ENCODE measurements around the gene LYRM2. TPM values are rescaled to one million over a fixed set of nuclear protein-coding genes. Genes with fewer than 3 reads are reported as not detected.

Gene LYRM2
- total RNA-seq = 38.5 and 48.6 TPM in 2 replicates
- polyA plus RNA-seq = 66.0 and 66.3 TPM in 2 replicates

- H3K4me3 ChIP-seq = peak within 1 kb of the TSS; percentile 64
- H3K4me1 ChIP-seq (ENCODE audit: insufficient read depth) = peaks cover 17% of the 10 kb centered on the region
- peak within 1 kb of the TSS; percentile 88 for H3K4me2 ChIP-seq
- H3K36me3 ChIP-seq (replicated peaks; ENCODE audit: insufficient read depth, low read depth) = peaks cover 3% of the 10 kb centered on the region
- peaks cover 27% of the 10 kb centered on the region for H3K79me2 ChIP-seq
- H3K9me2 ChIP-seq (replicated peaks; ENCODE audit: insufficient read depth) = no peaks in the 10 kb centered on the region
- no peaks in the 10 kb centered on the region for H3K27me3 ChIP-seq
- no peaks in the 10 kb centered on the region for H4K20me1 ChIP-seq (ENCODE audit: insufficient read depth, poor library complexity, severe bottlenecking)
- H3K27ac ChIP-seq = peak within 1 kb of the TSS; percentile 96
- TF ChIP-seq EZH2phosphoT487 (IDR thresholded peaks at IDR 0.05; ENCODE audit: low read depth, severe bottlenecking, unreplicated experiment) = no peak
- no peak for TF ChIP-seq CTCF (IDR thresholded peaks at IDR 0.05; ENCODE audit: poor library complexity)
- no peak for TF ChIP-seq EZH2 (IDR thresholded peaks at IDR 0.05; ENCODE audit: borderline replicate concordance)
- WGBS (ENCODE audit: low lambda C conversion rate, missing lambda C conversion rate) = 3% methylated on average over 58 of the region's 58 CpGs
- H3K9me3 ChIP-seq (ENCODE audit: low read depth) = no peaks in the 10 kb centered on the region
- DNase-seq (ENCODE audit: low spot score) = peak; percentile 97
- H2AFZ ChIP-seq = peak within 1 kb of the TSS; percentile 75
Measured at GRCh38 chr6:89638320-89639195, at the start of gene LYRM2. LYRM2 (minus strand) TSS chr6:89638747; CDS start chr6:89638716, 31 bp downstream.

GRCh38 chr6:89688328-89688727 lies 49.8 kb upstream of the LYRM2 start:
- Histone ChIP-seq H2AFZ (no peak overlapping the region), H3K79me2 (no peaks in the 10 kb centered on the region), H3K36me3 (replicated peaks; ENCODE audit: insufficient read depth, low read depth) (no peaks in the 10 kb centered on the region), H3K4me1 (ENCODE audit: insufficient read depth) (no peaks in the 10 kb centered on the region), H3K4me3 (no peak overlapping the region), H3K9me2 (replicated peaks; ENCODE audit: insufficient read depth) (no peaks in the 10 kb centered on the region), H3K4me2 (no peak overlapping the region), H3K27ac (no peak overlapping the region), H4K20me1 (ENCODE audit: insufficient read depth, poor library complexity, severe bottlenecking) (no peaks in the 10 kb centered on the region), H3K9me3 (ENCODE audit: low read depth) (no peaks in the 10 kb centered on the region), H3K27me3 (no peaks in the 10 kb centered on the region)
- 84% methylated on average over 2 of the region's 2 CpGs for WGBS (ENCODE audit: low lambda C conversion rate, missing lambda C conversion rate)
- no peak for DNase-seq (ENCODE audit: low spot score)
- TF ChIP-seq EZH2 (IDR thresholded peaks at IDR 0.05; ENCODE audit: borderline replicate concordance) (no peak), CTCF (IDR thresholded peaks at IDR 0.05; ENCODE audit: poor library complexity) (no peak), EZH2phosphoT487 (IDR thresholded peaks at IDR 0.05; ENCODE audit: low read depth, severe bottlenecking, unreplicated experiment) (no peak)

GRCh38 chr6:89685311-89685710 lies 46.8 kb upstream of the LYRM2 start:
- H3K79me2 ChIP-seq = no peaks in the 10 kb centered on the region
- H3K4me1 ChIP-seq (ENCODE audit: insufficient read depth) = no peaks in the 10 kb centered on the region
- H3K27ac ChIP-seq = no peak overlapping the region
- no peaks in the 10 kb centered on the region for H3K27me3 ChIP-seq
- no peak overlapping the region for H3K4me2 ChIP-seq
- H2AFZ ChIP-seq = no peak overlapping the region
- H4K20me1 ChIP-seq (ENCODE audit: insufficient read depth, poor library complexity, severe bottlenecking) = no peaks in the 10 kb centered on the region
- H3K9me3 ChIP-seq (ENCODE audit: low read depth) = no peaks in the 10 kb centered on the region
- peaks cover 3% of the 10 kb centered on the region for H3K36me3 ChIP-seq (replicated peaks; ENCODE audit: insufficient read depth, low read depth)
- TF ChIP-seq EZH2phosphoT487 (IDR thresholded peaks at IDR 0.05; ENCODE audit: low read depth, severe bottlenecking, unreplicated experiment) = no peak
- TF ChIP-seq CTCF (IDR thresholded peaks at IDR 0.05; ENCODE audit: poor library complexity) = no peak
- no peak for TF ChIP-seq EZH2 (IDR thresholded peaks at IDR 0.05; ENCODE audit: borderline replicate concordance)
- no peak for DNase-seq (ENCODE audit: low spot score)
- H3K9me2 ChIP-seq (replicated peaks; ENCODE audit: insufficient read depth) = no peaks in the 10 kb centered on the region
- WGBS (ENCODE audit: low lambda C conversion rate, missing lambda C conversion rate) = 80% methylated on average over 2 of the region's 2 CpGs
- no peak overlapping the region for H3K4me3 ChIP-seq

Measured in hepatocyte (in vitro differentiated cells).